ENCODE results near the gene UMODL1. TPM values are rescaled to one million over a fixed set of nuclear protein-coding genes. Genes with fewer than 3 reads are reported as not detected.

UMODL1 gene
- polyA plus RNA-seq, 3 donors: not detected

- Mint-ChIP-seq H3K4me1 (peaks cover 45% of the 10 kb centered on the region), H3K4me3 (no peak overlapping the region), H3K9me3 (peaks cover 0 to 2% (median 0%) of the 10 kb centered on the region in 7 donors), H3K27me3 (ENCODE audit: low read depth in 3 of 3) (peaks cover 2 to 11% (median 11%) of the 10 kb centered on the region in 3 donors), H3K36me3 (no peaks in the 10 kb centered on the region), H3K27ac (peak overlapping the region in 1 of 7 donors; percentile 6)
- no peaks in the 10 kb centered on the region for H3K79me2 ChIP-seq (ENCODE audit: insufficient read depth, low read length)
- no peaks in the 10 kb centered on the region for H4K20me1 ChIP-seq (ENCODE audit: insufficient read depth, low read length)
- no peak overlapping the region for H2AFZ ChIP-seq (ENCODE audit: insufficient read depth, low read depth, low read length, poor library complexity, severe bottlenecking)
- no peak overlapping the region for H3K27ac ChIP-seq (ENCODE audit: low read depth in 1 of 2, low read length in 2 of 2)
- H3K9ac ChIP-seq (ENCODE audit: insufficient read depth, low read length, poor library complexity, severe bottlenecking): no peak overlapping the region
- H3K4me2 ChIP-seq (replicated peaks; ENCODE audit: extremely low read depth, low read length, poor library complexity, severe bottlenecking): no peak overlapping the region
- no peak overlapping the region for H3K4me3 ChIP-seq (replicated peaks in 1 of 3; ENCODE audit: low read depth in 2 of 3, low read length in 3 of 3)
- intact Hi-C loops (cut with micrococcal nuclease): loop anchor here in 1 of 2 donors (5.0 kb wide), 1 partner anchor 45 kb away; the partner anchor contains the start of gene ZBTB21
- DNase-seq: no peak
- peaks cover 41 to 48% of the 10 kb centered on the region in 2 donors for H3K4me1 ChIP-seq (ENCODE audit: control insufficient read depth in 1 of 2, insufficient read depth in 2 of 2, low read length in 2 of 2)
- 87% methylated on average over 9 of the region's 17 CpGs for WGBS (ENCODE audit: insufficient coverage)
- H3K9me3 ChIP-seq (replicated peaks in 1 of 2; ENCODE audit: control insufficient read depth in 1 of 2, insufficient read depth in 1 of 2, low read length in 2 of 2): no peaks in the 10 kb centered on the region
- no peaks in the 10 kb centered on the region for H3K36me3 ChIP-seq (replicated peaks in 1 of 2; ENCODE audit: control insufficient read depth in 1 of 2, insufficient read depth in 2 of 2, low read length in 2 of 2)
- H3K27me3 ChIP-seq (ENCODE audit: control insufficient read depth in 2 of 2, insufficient read depth in 2 of 2, low read length in 2 of 2): peaks cover 0 to 5% of the 10 kb centered on the region in 2 donors
- TF ChIP-seq CTCF (IDR thresholded peaks at IDR 0.05): no peak
These were observed 14.0 kb upstream of the UMODL1 start for GRCh38 chr21:42056996-42057689.

GRCh38 chr21:42057851-42058437, 13.2 kb upstream of the UMODL1 start:
- Mint-ChIP-seq H3K4me3 (no peak overlapping the region), H3K9me3 (peaks cover 0 to 2% (median 0%) of the 10 kb centered on the region in 7 donors), H3K27ac (peak overlapping the region in 2 of 7 donors; percentile 21 to 46), H3K36me3 (no peaks in the 10 kb centered on the region), H3K4me1 (peaks cover 53% of the 10 kb centered on the region), H3K27me3 (ENCODE audit: low read depth in 3 of 3) (peaks cover 2 to 9% (median 3%) of the 10 kb centered on the region in 3 donors)
- intact Hi-C loops (cut with micrococcal nuclease): loop anchor here in 1 of 2 donors (5.0 kb wide), 1 partner anchor 46 kb away; the partner anchor contains the start of gene ZBTB21
- no peaks in the 10 kb centered on the region for H3K36me3 ChIP-seq (replicated peaks in 1 of 2; ENCODE audit: control insufficient read depth in 1 of 2, insufficient read depth in 2 of 2, low read length in 2 of 2)
- H3K9me3 ChIP-seq (replicated peaks in 1 of 2; ENCODE audit: control insufficient read depth in 1 of 2, insufficient read depth in 1 of 2, low read length in 2 of 2): no peaks in the 10 kb centered on the region
- H3K27me3 ChIP-seq (ENCODE audit: control insufficient read depth in 2 of 2, insufficient read depth in 2 of 2, low read length in 2 of 2): peaks cover 0 to 1% of the 10 kb centered on the region in 2 donors
- H3K4me1 ChIP-seq (ENCODE audit: control insufficient read depth in 1 of 2, insufficient read depth in 2 of 2, low read length in 2 of 2): peaks cover 49 to 56% of the 10 kb centered on the region in 2 donors
- no peak overlapping the region for H3K27ac ChIP-seq (ENCODE audit: low read depth in 1 of 2, low read length in 2 of 2)
- no peak overlapping the region for H3K4me2 ChIP-seq (replicated peaks; ENCODE audit: extremely low read depth, low read length, poor library complexity, severe bottlenecking)
- TF ChIP-seq CTCF (IDR thresholded peaks at IDR 0.05): no peak
- DNase-seq: no peak
- H2AFZ ChIP-seq (ENCODE audit: insufficient read depth, low read depth, low read length, poor library complexity, severe bottlenecking): no peak overlapping the region
- H3K79me2 ChIP-seq (ENCODE audit: insufficient read depth, low read length): no peaks in the 10 kb centered on the region
- no peak overlapping the region for H3K9ac ChIP-seq (ENCODE audit: insufficient read depth, low read length, poor library complexity, severe bottlenecking)
- H3K4me3 ChIP-seq (replicated peaks in 1 of 3; ENCODE audit: low read depth in 2 of 3, low read length in 3 of 3): no peak overlapping the region
- no peaks in the 10 kb centered on the region for H4K20me1 ChIP-seq (ENCODE audit: insufficient read depth, low read length)
- WGBS (ENCODE audit: insufficient coverage): 84% methylated on average over 11 of the region's 11 CpGs
